H9 (cell line): ENCODE measurements around the gene PODXL2. TPM values are rescaled to one million over a fixed set of nuclear protein-coding genes. Genes with fewer than 3 reads are reported as not detected.

Experiments
- DNase-seq: peaks from one replicate; pipeline ENCODE4 v3.0.0-alpha.2; 2017
- H2AFZ ChIP-seq: one replicate; pipeline ENCODE4 v1.6.1; 2013; ENCODE audit warnings: mild to moderate bottlenecking, low read length, control low read depth, moderate library complexity
- H2AK5ac ChIP-seq: 2 replicates; pipeline ENCODE4 v1.6.1; 2013; ENCODE audit warnings: low read length, control low read depth, mixed read lengths; ENCODE audit not compliant: insufficient read length
- H2BK120ac ChIP-seq: one replicate; pipeline ENCODE4 v1.6.1; 2013; ENCODE audit warnings: low read depth, mild to moderate bottlenecking, low read length, control low read depth, inconsistent platforms; ENCODE audit not compliant: poor library complexity, severe bottlenecking
- H2BK12ac ChIP-seq: 2 replicates; pipeline ENCODE4 v1.6.1; 2013; ENCODE audit warnings: low read length, control low read depth, mixed read lengths, low read depth; ENCODE audit not compliant: insufficient read length
- H2BK15ac ChIP-seq: 2 replicates; pipeline ENCODE4 v1.6.1; 2013; ENCODE audit warnings: low read depth, low read length, control low read depth
- H2BK20ac ChIP-seq: one replicate; pipeline ENCODE4 v1.6.1; 2013; ENCODE audit warnings: low read depth, mild to moderate bottlenecking, low read length, control low read depth, inconsistent platforms; ENCODE audit not compliant: poor library complexity, severe bottlenecking
- H2BK5ac ChIP-seq: 2 replicates; pipeline ENCODE4 v1.6.1; 2013; ENCODE audit warnings: low read length, control low read depth, mixed read lengths; ENCODE audit not compliant: insufficient read length
- H3K14ac ChIP-seq: 2 replicates; pipeline ENCODE4 v1.6.1; 2013; ENCODE audit warnings: low read length, control low read depth; ENCODE audit not compliant: insufficient read depth
- H3K18ac ChIP-seq: 2 replicates; pipeline ENCODE4 v1.6.1; 2013; ENCODE audit warnings: low read depth, mild to moderate bottlenecking, mixed read lengths, low read length, control low read depth; ENCODE audit not compliant: insufficient read length
- H3K23ac ChIP-seq: 2 replicates; pipeline ENCODE4 v1.6.1; 2013; ENCODE audit warnings: low read length, control low read depth, mixed read lengths, low read depth; ENCODE audit not compliant: insufficient read length
- H3K23me2 ChIP-seq: 2 replicates; pipeline ENCODE4 v1.6.1; 2013; ENCODE audit warnings: low read depth, mild to moderate bottlenecking, mixed read lengths, low read length, control low read depth; ENCODE audit not compliant: insufficient read length, poor library complexity, severe bottlenecking
- H3K27ac ChIP-seq: 2 replicates; pipeline ENCODE4 v1.5.1; 2013; ENCODE audit warnings: low read length, control low read depth, mixed read lengths, low read depth; ENCODE audit not compliant: insufficient read length
- H3K27me3 ChIP-seq: 2 replicates; pipeline ENCODE4 v1.6.1; 2013; ENCODE audit warnings: low read length, control low read depth, inconsistent platforms; ENCODE audit not compliant: insufficient read depth
- H3K4ac ChIP-seq: 2 replicates; pipeline ENCODE4 v1.6.1; 2013; ENCODE audit warnings: low read depth, mild to moderate bottlenecking, control low read depth, inconsistent platforms, low read length, moderate library complexity
- H3K4me1 ChIP-seq: 2 replicates; pipeline ENCODE4 v1.6.1; 2013; ENCODE audit warnings: low read length, control low read depth, inconsistent platforms; ENCODE audit not compliant: insufficient read depth
- H3K4me2 ChIP-seq: 2 replicates; pipeline ENCODE4 v1.6.1; 2013; ENCODE audit warnings: low read length, control low read depth, mixed read lengths; ENCODE audit not compliant: insufficient read length, insufficient read depth
- H3K56ac ChIP-seq: 2 replicates; pipeline ENCODE4 v1.6.1; 2013; ENCODE audit warnings: low read depth, mild to moderate bottlenecking, mixed read lengths, low read length, control low read depth; ENCODE audit not compliant: insufficient read length
- H3K79me1 ChIP-seq: 2 replicates; pipeline ENCODE4 v1.6.1; 2013; ENCODE audit warnings: low read depth, mild to moderate bottlenecking, moderate library complexity, low read length, control low read depth, inconsistent platforms; ENCODE audit not compliant: insufficient read depth, poor library complexity, severe bottlenecking
- H3K79me2 ChIP-seq: 2 replicates; pipeline ENCODE4 v1.6.1; 2013; ENCODE audit warnings: low read length, control low read depth, inconsistent platforms; ENCODE audit not compliant: insufficient read depth
- H3K9ac ChIP-seq: 2 replicates; pipeline ENCODE4 v1.6.1; 2013; ENCODE audit warnings: low read length, control low read depth, mixed read lengths; ENCODE audit not compliant: insufficient read length; ENCODE audit errors: extremely low read depth
- H3K9me3 ChIP-seq: one replicate; pipeline ENCODE4 v1.6.1; 2013; ENCODE audit warnings: low read depth, low read length, inconsistent platforms; ENCODE audit not compliant: control insufficient read depth
- H3T11ph ChIP-seq: one replicate; pipeline ENCODE4 v1.6.1; 2013; ENCODE audit warnings: mild to moderate bottlenecking, low read length, control low read depth, inconsistent platforms
- H4K20me1 ChIP-seq: one replicate; pipeline ENCODE4 v1.6.1; 2013; ENCODE audit not compliant: control insufficient read depth, insufficient read length, insufficient read depth
- H4K5ac ChIP-seq: 2 replicates; pipeline ENCODE4 v1.6.1; 2013; ENCODE audit warnings: low read depth, mild to moderate bottlenecking, mixed read lengths, low read length, control low read depth; ENCODE audit not compliant: insufficient read length
- H4K8ac ChIP-seq: replicated peaks from 2 replicates; pipeline ENCODE4 v1.6.1; 2013; ENCODE audit warnings: low read length, control low read depth, mixed read lengths, low read depth; ENCODE audit not compliant: insufficient read length
- H4K91ac ChIP-seq: 2 replicates; pipeline ENCODE4 v1.6.1; 2013; ENCODE audit warnings: low read depth, mild to moderate bottlenecking, moderate library complexity, mixed read lengths, low read length, control low read depth; ENCODE audit not compliant: insufficient read length
- H3K27ac Mint-ChIP-seq, 3 experiments: 2 replicates in 2 of 3; 3 replicates in 1 of 3; pipeline ENCODE4 v1.8.0; 2020 to 2021; ENCODE audit warnings: mixed read lengths in 3 of 3, mild to moderate bottlenecking in 1 of 3, moderate library complexity in 1 of 3
- H3K27me3 Mint-ChIP-seq: 2 replicates; pipeline ENCODE4 v1.8.0; 2021; ENCODE audit warnings: low read depth, mild to moderate bottlenecking, moderate library complexity, mixed read lengths
- H3K36me3 Mint-ChIP-seq, 3 experiments: 2 replicates in 2 of 3; 3 replicates in 1 of 3; pipeline ENCODE4 v1.8.0; 2020 to 2021; ENCODE audit warnings: low read depth in 3 of 3, mixed read lengths in 3 of 3; ENCODE audit not compliant: insufficient read depth in 1 of 3
- H3K4me1 Mint-ChIP-seq, 2 experiments: 2 replicates each; pipeline ENCODE4 v1.8.0; 2020; ENCODE audit warnings: mixed read lengths in 2 of 2
- H3K4me3 Mint-ChIP-seq, 2 experiments: 2 replicates in 1 of 2; 3 replicates in 1 of 2; pipeline ENCODE4 v1.8.0; 2020 to 2021; ENCODE audit warnings: mild to moderate bottlenecking in 2 of 2, mixed read lengths in 2 of 2, moderate library complexity in 1 of 2
- H3K9me3 Mint-ChIP-seq, 2 experiments: 2 replicates in 1 of 2; 3 replicates in 1 of 2; pipeline ENCODE4 v1.8.0; 2020; ENCODE audit warnings: mild to moderate bottlenecking in 2 of 2, mixed read lengths in 2 of 2, moderate library complexity in 1 of 2
- WGBS: extraction: QIAGEN DNeasy Blood & Tissue Kit; methylation state at CpG from one replicate; pipeline ENCODE4 v1.1.7; 2013; ENCODE audit warnings: missing lambda C conversion rate, low lambda C conversion rate, mixed read lengths; ENCODE audit not compliant: insufficient read length; ENCODE audit errors: extremely low coverage; 5-methylcytosine and 5-hydroxymethylcytosine counted together
- total RNA-seq: library from RNA; stranded (reverse); gene quantifications from 2 replicates; pipeline ENCODE4 v1.2.1, GENCODE V29; 2021
- TF ChIP-seq, protein P1 (sequence below): fragments of 200-600 bp; sonication (generic); conservative IDR thresholded peaks from 3 replicates; pipeline ENCODE4 v1.8.0; 2021; ENCODE audit warnings: antibody characterized with exemption, mild to moderate bottlenecking

The PODXL2 gene
- total RNA-seq, 1 experiment from 2014 or later: 24.6 TPM

DNA sequence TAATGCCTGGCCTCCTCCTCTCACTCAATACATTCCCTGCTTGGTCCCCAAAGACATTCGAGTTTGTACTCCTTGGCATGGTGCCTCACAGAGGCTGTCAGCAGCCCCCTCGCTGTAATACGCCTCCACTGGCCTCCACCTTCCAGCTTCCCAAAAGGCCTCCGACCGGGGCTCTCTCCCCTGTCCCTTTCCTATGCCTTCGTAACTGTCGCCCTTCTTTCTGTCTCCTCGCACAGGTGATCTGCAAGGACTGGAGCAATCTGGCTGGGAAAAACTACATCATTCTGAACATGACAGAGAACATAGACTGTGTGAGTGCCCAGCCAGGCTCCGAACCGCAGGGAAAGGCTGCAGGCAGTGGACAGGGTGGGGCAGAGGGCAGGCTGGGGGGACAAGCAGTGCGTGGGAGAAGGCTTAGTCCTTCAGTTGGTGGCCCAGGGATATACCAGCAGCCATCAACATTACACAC lies 33.0 kb downstream of the PODXL2 start:
- Histone ChIP-seq H3K79me1 (no peaks in the 10 kb centered on the region), H2BK20ac (no peak overlapping the region), H3K23me2 (no peaks in the 10 kb centered on the region), H3K9me3 (no peaks in the 10 kb centered on the region), H3K56ac (no peak overlapping the region), H3K27me3 (no peaks in the 10 kb centered on the region), H4K5ac (no peak overlapping the region), H3K4me1 (no peaks in the 10 kb centered on the region), H3K14ac (no peak overlapping the region), H3K18ac (no peak overlapping the region), H2BK120ac (no peak overlapping the region), H3K79me2 (no peaks in the 10 kb centered on the region), H3K27ac (no peak overlapping the region), H3T11ph (no peak overlapping the region), H2BK12ac (no peak overlapping the region), H3K23ac (no peak overlapping the region), H3K9ac (no peak overlapping the region), H4K20me1 (no peaks in the 10 kb centered on the region), H4K91ac (no peak overlapping the region), H2AK5ac (no peak overlapping the region), H4K8ac (no peak overlapping the region), H2BK15ac (no peak overlapping the region), H3K4ac (no peak overlapping the region), H3K4me2 (no peak overlapping the region), H2BK5ac (no peak overlapping the region), H2AFZ (no peak overlapping the region)
- H3K4me1 Mint-ChIP-seq: no peaks in the 10 kb centered on the region
- peaks cover 7 to 26% (median 17%) of the 10 kb centered on the region in 3 experiments; a peak in 6 of 7 replicates for H3K36me3 Mint-ChIP-seq
- H3K9me3 Mint-ChIP-seq: no peaks in the 10 kb centered on the region
- WGBS: no CpG with 5 or more reads among the region's 11 CpGs
- H3K27me3 Mint-ChIP-seq: no peaks in the 10 kb centered on the region
- no peak overlapping the region for H3K27ac Mint-ChIP-seq
- no peak for DNase-seq
- H3K4me3 Mint-ChIP-seq: no peak overlapping the region
- TF ChIP-seq, protein P1, sequence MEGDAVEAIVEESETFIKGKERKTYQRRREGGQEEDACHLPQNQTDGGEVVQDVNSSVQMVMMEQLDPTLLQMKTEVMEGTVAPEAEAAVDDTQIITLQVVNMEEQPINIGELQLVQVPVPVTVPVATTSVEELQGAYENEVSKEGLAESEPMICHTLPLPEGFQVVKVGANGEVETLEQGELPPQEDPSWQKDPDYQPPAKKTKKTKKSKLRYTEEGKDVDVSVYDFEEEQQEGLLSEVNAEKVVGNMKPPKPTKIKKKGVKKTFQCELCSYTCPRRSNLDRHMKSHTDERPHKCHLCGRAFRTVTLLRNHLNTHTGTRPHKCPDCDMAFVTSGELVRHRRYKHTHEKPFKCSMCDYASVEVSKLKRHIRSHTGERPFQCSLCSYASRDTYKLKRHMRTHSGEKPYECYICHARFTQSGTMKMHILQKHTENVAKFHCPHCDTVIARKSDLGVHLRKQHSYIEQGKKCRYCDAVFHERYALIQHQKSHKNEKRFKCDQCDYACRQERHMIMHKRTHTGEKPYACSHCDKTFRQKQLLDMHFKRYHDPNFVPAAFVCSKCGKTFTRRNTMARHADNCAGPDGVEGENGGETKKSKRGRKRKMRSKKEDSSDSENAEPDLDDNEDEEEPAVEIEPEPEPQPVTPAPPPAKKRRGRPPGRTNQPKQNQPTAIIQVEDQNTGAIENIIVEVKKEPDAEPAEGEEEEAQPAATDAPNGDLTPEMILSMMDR: no peak
